MM.1S (cell line): ENCODE measurements around the gene ABHD16B.

Experiments used
- DNase-seq: peaks from one replicate; pipeline ENCODE4 v3.0.0-alpha.2; 2015
- H2AFZ ChIP-seq: fragments of 300-600 bp; sonication (generic); 2 replicates; pipeline ENCODE4 v1.6.0; 2016; ENCODE audit warnings: antibody characterized with exemption, low read length
- H3F3A ChIP-seq: fragments of 300-600 bp; sonication (generic); 2 replicates; pipeline ENCODE4 v1.6.1; 2016; ENCODE audit warnings: mild to moderate bottlenecking, antibody characterized with exemption, low read length, moderate library complexity, mixed read lengths; ENCODE audit not compliant: insufficient read depth
- H3K27ac ChIP-seq: fragments of 300-600 bp; sonication (generic); 2 replicates; pipeline ENCODE4 v1.5.1; 2016; ENCODE audit warnings: mild to moderate bottlenecking, low read length
- H3K27me3 ChIP-seq: fragments of 300-600 bp; sonication (generic); replicated peaks from 2 replicates; pipeline ENCODE4 v1.6.0; 2016; ENCODE audit warnings: low read length; ENCODE audit not compliant: insufficient read depth
- H3K36me3 ChIP-seq: fragments of 300-600 bp; sonication (generic); replicated peaks from 2 replicates; pipeline ENCODE4 v1.6.1; 2016; ENCODE audit warnings: mild to moderate bottlenecking, low read length, mixed read lengths; ENCODE audit not compliant: insufficient read depth
- H3K4me1 ChIP-seq: fragments of 300-600 bp; sonication (generic); 2 replicates; pipeline ENCODE4 v1.6.1; 2016; ENCODE audit warnings: low read length, mixed read lengths
- H3K4me2 ChIP-seq: fragments of 300-600 bp; sonication (generic); 2 replicates; pipeline ENCODE4 v1.6.0; 2016; ENCODE audit warnings: low read depth, low read length
- H3K4me3 ChIP-seq: fragments of 300-600 bp; sonication (generic); 2 replicates; pipeline ENCODE4 v1.5.1; 2016; ENCODE audit warnings: low read length, mixed read lengths
- H3K79me2 ChIP-seq: fragments of 300-600 bp; sonication (generic); 2 replicates; pipeline ENCODE4 v1.6.1; 2016; ENCODE audit warnings: mixed run types, low read length, mixed read lengths
- H3K9ac ChIP-seq: fragments of 300-600 bp; sonication (generic); 2 replicates; pipeline ENCODE4 v1.6.1; 2016; ENCODE audit warnings: low read length, mixed read lengths
- H3K9me2 ChIP-seq: fragments of 300-600 bp; sonication (generic); replicated peaks from 2 replicates; pipeline ENCODE4 v1.6.1; 2016; ENCODE audit warnings: mild to moderate bottlenecking, low read length, mixed read lengths; ENCODE audit not compliant: insufficient read depth
- H3K9me3 ChIP-seq: fragments of 300-600 bp; sonication (generic); replicated peaks from 2 replicates; pipeline ENCODE4 v1.6.1; 2016; ENCODE audit warnings: mild to moderate bottlenecking, low read length, mixed read lengths; ENCODE audit not compliant: insufficient read depth
- H4K20me1 ChIP-seq: fragments of 300-600 bp; sonication (generic); 2 replicates; pipeline ENCODE4 v1.6.1; 2016; ENCODE audit warnings: mild to moderate bottlenecking, low read length, moderate library complexity, mixed read lengths; ENCODE audit not compliant: insufficient read depth
- CTCF ChIP-seq: fragments of 300-600 bp; sonication (generic); IDR thresholded peaks from 2 replicates; pipeline ENCODE4 v1.5.1; 2016; ENCODE audit warnings: antibody characterized with exemption, low read length, mixed read lengths
- EZH2 ChIP-seq: fragments of 300-600 bp; sonication (generic); optimal IDR thresholded peaks from 2 replicates; pipeline ENCODE3; 2017; ENCODE audit warnings: low read depth, mild to moderate bottlenecking, antibody characterized with exemption, low read length, mixed read lengths
- EZH2phosphoT487 ChIP-seq: fragments of 300-600 bp; sonication (generic); IDR thresholded peaks from 2 replicates; pipeline ENCODE4 v1.6.1; 2018; ENCODE audit warnings: antibody characterized with exemption, low read length

Gene ABHD16B

GRCh38 chr20:63863021-63863797, 1.9 kb downstream of the ABHD16B start:
- Histone ChIP-seq H3K36me3 (no peaks in the 10 kb centered on the region), H3K9me2 (no peaks in the 10 kb centered on the region), H2AFZ (peak overlapping the region; percentile 59), H4K20me1 (no peaks in the 10 kb centered on the region), H3K9me3 (no peaks in the 10 kb centered on the region), H3K4me2 (peak overlapping the region; percentile 96), H3F3A (peaks cover 20% of the 10 kb centered on the region; the same call in 1 of the 2 replicates), H3K9ac (peak overlapping the region; percentile 63), H3K27ac (peak overlapping the region; percentile 70), H3K4me3 (peak overlapping the region; percentile 92), H3K79me2 (peaks cover 39% of the 10 kb centered on the region), H3K4me1 (peaks cover 8% of the 10 kb centered on the region), H3K27me3 (peaks cover 9% of the 10 kb centered on the region; the same call in 1 of the 2 replicates)
- no peak for DNase-seq
- TF ChIP-seq EZH2, result no peak
- TF ChIP-seq EZH2phosphoT487, result no peak
- no peak for TF ChIP-seq CTCF

GRCh38 chr20:63863798-63864544, 2.7 kb downstream of the ABHD16B start:
- no peaks in the 10 kb centered on the region for H3K9me3 ChIP-seq
- H3K27me3 ChIP-seq, result 0 out of 2 replicates have a peak, but pooled peaks cover 2% of the 10 kb centered on the region
- H3K27ac ChIP-seq, result peak overlapping the region; percentile 70
- peaks cover 47% of the 10 kb centered on the region for H3K79me2 ChIP-seq
- H3K4me1 ChIP-seq, result peaks cover 8% of the 10 kb centered on the region
- 0 out of 2 replicates have a peak, but pooled peaks cover 2% of the 10 kb centered on the region for H3K36me3 ChIP-seq
- no peaks in the 10 kb centered on the region for H3K9me2 ChIP-seq
- TF ChIP-seq CTCF (peak; percentile 75), EZH2 (no peak)
- H2AFZ ChIP-seq, result peak overlapping the region; percentile 59
- no peaks in the 10 kb centered on the region for H4K20me1 ChIP-seq
- H3K4me2 ChIP-seq, result peak overlapping the region; percentile 96
- peak overlapping the region; percentile 63 for H3K9ac ChIP-seq
- peak overlapping the region; percentile 92 for H3K4me3 ChIP-seq
- peak; percentile 90 for DNase-seq
- H3F3A ChIP-seq, result peaks cover 20% of the 10 kb centered on the region; the same call in 1 of the 2 replicates

GRCh38 chr20:63864545-63864977, 3.3 kb downstream of the ABHD16B start:
- Histone ChIP-seq H4K20me1 (no peaks in the 10 kb centered on the region), H3K79me2 (peaks cover 53% of the 10 kb centered on the region), H3K27me3 (no peaks in the 10 kb centered on the region), H3K4me2 (peak overlapping the region; percentile 96), H3K4me3 (peak overlapping the region; percentile 92), H3K9ac (peak overlapping the region; percentile 63), H3K4me1 (peaks cover 8% of the 10 kb centered on the region), H3K36me3 (0 out of 2 replicates have a peak, but pooled peaks cover 2% of the 10 kb centered on the region), H3F3A (peaks cover 20% of the 10 kb centered on the region; the same call in 1 of the 2 replicates), H3K9me3 (no peaks in the 10 kb centered on the region), H3K27ac (peak overlapping the region; percentile 70; the same call in 1 of the 2 replicates), H2AFZ (peak overlapping the region; percentile 59), H3K9me2 (no peaks in the 10 kb centered on the region)
- no peak for TF ChIP-seq EZH2
- no peak for TF ChIP-seq CTCF
- TF ChIP-seq EZH2phosphoT487, result no peak
- DNase-seq, result peak; percentile 14
